SJSA1 (cell line): Measurements from ENCODE around the gene HOXC10. TPM values are rescaled to one million over a fixed set of nuclear protein-coding genes. Genes with fewer than 3 reads are reported as not detected.

Source experiments
- DNase-seq, 2 experiments: peaks; one replicate each; pipeline ENCODE4 v3.0.0-alpha.2; 2015 to 2020; ENCODE audit warnings: low spot score in 2 of 2, low read depth in 1 of 2
- H3K27ac ChIP-seq: fragments of 250-450 bp; sonication (Bioruptor Pico); 2 replicates; pipeline ENCODE4 v1.5.1; 2020; ENCODE audit warnings: mild to moderate bottlenecking, moderate library complexity
- H3K27me3 ChIP-seq: fragments of 250-450 bp; sonication (Bioruptor Pico); replicated peaks from 2 replicates; pipeline ENCODE4 v1.5.1; 2020; ENCODE audit warnings: mild to moderate bottlenecking, moderate library complexity
- H3K36me3 ChIP-seq: fragments of 250-450 bp; sonication (Bioruptor Pico); 2 replicates; pipeline ENCODE4 v1.5.1; 2020; ENCODE audit warnings: mild to moderate bottlenecking
- H3K4me1 ChIP-seq: fragments of 250-450 bp; sonication (Bioruptor Pico); replicated peaks from 2 replicates; pipeline ENCODE4 v1.6.1; 2021; ENCODE audit warnings: mild to moderate bottlenecking
- H3K4me3 ChIP-seq: fragments of 250-450 bp; sonication (Bioruptor Pico); 2 replicates; pipeline ENCODE4 v1.5.1; 2020; ENCODE audit warnings: mild to moderate bottlenecking
- H3K9me3 ChIP-seq: fragments of 250-450 bp; sonication (Bioruptor Pico); replicated peaks from 2 replicates; pipeline ENCODE4 v1.5.1; 2020; ENCODE audit warnings: mild to moderate bottlenecking
- total RNA-seq: library from RNA; depleted of rRNA; stranded (reverse); fragments of >200 nt; shearing (Covaris generic); gene quantifications from 2 replicates; pipeline ENCODE4 v1.2.3, GENCODE V29; 2014

The HOXC10 gene
- total RNA-seq, 1 experiment from 2014 or later: 7.5 TPM

GRCh38 chr12:53973236-53974042, 11.5 kb upstream of the HOXC10 start:
- H3K27me3 ChIP-seq: no peaks in the 10 kb centered on the region
- H3K27ac ChIP-seq: peak overlapping the region; percentile 88
- H3K4me3 ChIP-seq: peak overlapping the region; percentile 50
- peak in 1 of 2 experiments; percentile 73 for DNase-seq
- no peaks in the 10 kb centered on the region for H3K9me3 ChIP-seq
- H3K36me3 ChIP-seq: peaks cover 34% of the 10 kb centered on the region
- peaks cover 75% of the 10 kb centered on the region for H3K4me1 ChIP-seq

- Histone ChIP-seq H3K27ac (peak within 1 kb of the TSS; percentile 88), H3K27me3 (no peaks in the 10 kb centered on the region)
- DNase-seq: peak; percentile 72 to 83
Observed at GRCh38 chr12:53974084-53975063, 10.6 kb upstream of the HOXC10 start, which contains the start of gene HOTAIR. Gene HOTAIR (minus strand): TSS chr12:53974954.

GRCh38 chr12:53975064-53975471, 9.9 kb upstream of the HOXC10 start:
- H3K4me1 ChIP-seq: peaks cover 75% of the 10 kb centered on the region
- H3K27ac ChIP-seq: peak overlapping the region; percentile 88
- H3K27me3 ChIP-seq: no peaks in the 10 kb centered on the region
- no peaks in the 10 kb centered on the region for H3K9me3 ChIP-seq
- H3K4me3 ChIP-seq: peak overlapping the region; percentile 50
- peaks cover 30% of the 10 kb centered on the region for H3K36me3 ChIP-seq
- DNase-seq: no peak

More at GRCh38 chr12:53974084-53975063, 10.6 kb upstream of the HOXC10 start, which contains the start of gene HOTAIR:
- no peaks in the 10 kb centered on the region for H3K9me3 ChIP-seq
- peak within 1 kb of the TSS; percentile 50 for H3K4me3 ChIP-seq
- H3K36me3 ChIP-seq: peaks cover 34% of the 10 kb centered on the region
- peaks cover 75% of the 10 kb centered on the region for H3K4me1 ChIP-seq

GRCh38 chr12:53975479-53976152, 9.3 kb upstream of the HOXC10 start:
- Histone ChIP-seq H3K27me3 (no peaks in the 10 kb centered on the region), H3K36me3 (peaks cover 29% of the 10 kb centered on the region), H3K9me3 (no peaks in the 10 kb centered on the region), H3K4me1 (peaks cover 73% of the 10 kb centered on the region), H3K4me3 (peak overlapping the region; percentile 50), H3K27ac (peak overlapping the region; percentile 88)
- DNase-seq: peak in 1 of 2 experiments; percentile 60

- Histone ChIP-seq H3K4me1 (peaks cover 66% of the 10 kb centered on the region), H3K27ac (peak overlapping the region; percentile 66), H3K4me3 (0 out of 2 replicates have a peak overlapping the region, but pooled peaks have one; percentile 11), H3K27me3 (no peaks in the 10 kb centered on the region), H3K36me3 (peaks cover 22% of the 10 kb centered on the region), H3K9me3 (no peaks in the 10 kb centered on the region)
- peak in 1 of 2 experiments; percentile 78 for DNase-seq
Observed at GRCh38 chr12:53976172-53976822, 8.6 kb upstream of the HOXC10 start.

GRCh38 chr12:53976823-53977595, 7.9 kb upstream of the HOXC10 start:
- DNase-seq: no peak
- H3K36me3 ChIP-seq: peaks cover 21% of the 10 kb centered on the region
- no peaks in the 10 kb centered on the region for H3K27me3 ChIP-seq
- H3K4me3 ChIP-seq: no peak overlapping the region
- no peaks in the 10 kb centered on the region for H3K9me3 ChIP-seq
- peaks cover 59% of the 10 kb centered on the region for H3K4me1 ChIP-seq
- H3K27ac ChIP-seq: peak overlapping the region; percentile 66

GRCh38 chr12:53977596-53978445, 7.1 kb upstream of the HOXC10 start:
- Histone ChIP-seq H3K4me1 (peaks cover 51% of the 10 kb centered on the region), H3K9me3 (no peaks in the 10 kb centered on the region), H3K27me3 (no peaks in the 10 kb centered on the region), H3K27ac (peak overlapping the region; percentile 66), H3K36me3 (peaks cover 21% of the 10 kb centered on the region), H3K4me3 (peak overlapping the region; percentile 22)
- DNase-seq: peak in 1 of 2 experiments; percentile 63

- DNase-seq: peak; percentile 82 to 85
- H3K27me3 ChIP-seq: no peaks in the 10 kb centered on the region
Observed at GRCh38 chr12:53978477-53979356, 6.2 kb upstream of the HOXC10 start.

GRCh38 chr12:53980104-53980801, 4.7 kb upstream of the HOXC10 start:
- DNase-seq: peak in 1 of 2 experiments; percentile 58
- peak overlapping the region; percentile 39 for H3K4me3 ChIP-seq
- peak overlapping the region; percentile 90 for H3K27ac ChIP-seq

More at GRCh38 chr12:53978477-53979356, 6.2 kb upstream of the HOXC10 start:
- H3K4me1 ChIP-seq: peaks cover 47% of the 10 kb centered on the region
- H3K9me3 ChIP-seq: no peaks in the 10 kb centered on the region
- no peak overlapping the region for H3K4me3 ChIP-seq
- peak overlapping the region; percentile 90 for H3K27ac ChIP-seq
- peaks cover 13% of the 10 kb centered on the region for H3K36me3 ChIP-seq

GRCh38 chr12:53980802-53981496, 4.0 kb upstream of the HOXC10 start:
- peaks cover 48% of the 10 kb centered on the region for H3K4me1 ChIP-seq
- peak in 1 of 2 experiments; percentile 77 for DNase-seq
- H3K9me3 ChIP-seq: no peaks in the 10 kb centered on the region
- peaks cover 13% of the 10 kb centered on the region; the same call in 1 of the 2 replicates for H3K36me3 ChIP-seq
- H3K27me3 ChIP-seq: no peaks in the 10 kb centered on the region
- peak overlapping the region; percentile 39 for H3K4me3 ChIP-seq
- H3K27ac ChIP-seq: peak overlapping the region; percentile 90

More at GRCh38 chr12:53980104-53980801, 4.7 kb upstream of the HOXC10 start:
- H3K36me3 ChIP-seq: peaks cover 12% of the 10 kb centered on the region; the same call in 1 of the 2 replicates
- H3K27me3 ChIP-seq: no peaks in the 10 kb centered on the region
- H3K4me1 ChIP-seq: peaks cover 48% of the 10 kb centered on the region
- H3K9me3 ChIP-seq: no peaks in the 10 kb centered on the region
